PFSK-1 (cell line): ENCODE data around the gene CNGA2.

ENCODE experiments used
- FOXP2 ChIP-seq: optimal IDR thresholded peaks from 2 replicates; pipeline ENCODE3; 2011; ENCODE audit warnings: borderline replicate concordance, control low read depth, inconsistent platforms; ENCODE audit not compliant: insufficient read depth; ENCODE audit errors: extremely low read length, extremely low read depth
- POLR2AphosphoS5 ChIP-seq: IDR thresholded peaks from 2 replicates; pipeline ENCODE4 v1.6.1; 2012; ENCODE audit warnings: low read depth, mild to moderate bottlenecking, control low read depth, low read length, moderate library complexity
- REST ChIP-seq, 2 experiments: IDR thresholded peaks; 2 replicates each; pipeline versions ENCODE4 v1.6.1 to v1.8.0; 2011 to 2012; ENCODE audit warnings: low read depth in 2 of 2, low read length in 2 of 2, control low read depth in 1 of 2, inconsistent platforms in 1 of 2, mild to moderate bottlenecking in 1 of 2, moderate library complexity in 1 of 2; ENCODE audit not compliant: insufficient read depth in 1 of 2
- SIN3A ChIP-seq: IDR thresholded peaks from 2 replicates; pipeline ENCODE4 v1.6.1; 2012; ENCODE audit warnings: mild to moderate bottlenecking, low read length, moderate library complexity, borderline replicate concordance; ENCODE audit not compliant: insufficient read depth
- TAF1 ChIP-seq: IDR thresholded peaks from 2 replicates; pipeline ENCODE4 v1.6.1; 2012; ENCODE audit warnings: low read length, control low read depth, borderline replicate concordance; ENCODE audit not compliant: insufficient read depth

Gene CNGA2

GRCh38 chrX:151703487-151703886 is 31.1 kb upstream of the CNGA2 start:
- TF ChIP-seq FOXP2 (no peak), TAF1 (no peak), POLR2AphosphoS5 (no peak), REST (IDR thresholded peaks at IDR 0.05; ENCODE audit: insufficient read depth in 1 of 2, low read depth in 2 of 2, low read length in 2 of 2) (no peak), SIN3A (no peak)

GRCh38 chrX:151704041-151704663 is 30.4 kb upstream of the CNGA2 start:
- TF ChIP-seq FOXP2 (no peak), REST (IDR thresholded peaks at IDR 0.05; ENCODE audit: insufficient read depth in 1 of 2, low read depth in 2 of 2, low read length in 2 of 2) (no peak), SIN3A (no peak), TAF1 (no peak), POLR2AphosphoS5 (no peak)

- no peak for TF ChIP-seq TAF1
- TF ChIP-seq POLR2AphosphoS5 = no peak
- no peak for TF ChIP-seq FOXP2
- no peak for TF ChIP-seq REST (IDR thresholded peaks at IDR 0.05; ENCODE audit: insufficient read depth in 1 of 2, low read depth in 2 of 2, low read length in 2 of 2)
- no peak for TF ChIP-seq SIN3A
These were observed 25.7 kb upstream of the CNGA2 start for GRCh38 chrX:151708821-151709220.

GRCh38 chrX:151710457-151710856 is 24.1 kb upstream of the CNGA2 start:
- TF ChIP-seq REST (IDR thresholded peaks at IDR 0.05; ENCODE audit: insufficient read depth in 1 of 2, low read depth in 2 of 2, low read length in 2 of 2) = no peak

GRCh38 chrX:151711154-151711553 is 23.4 kb upstream of the CNGA2 start:
- TF ChIP-seq REST (IDR thresholded peaks at IDR 0.05; ENCODE audit: insufficient read depth in 1 of 2, low read depth in 2 of 2, low read length in 2 of 2) (no peak), TAF1 (no peak), FOXP2 (no peak), SIN3A (no peak), POLR2AphosphoS5 (no peak)
